Esophagus squamous epithelium (tissue), 5 donors: ENCODE measurements around the gene PEAK1. TPM values are rescaled to one million over a fixed set of nuclear protein-coding genes. Genes with fewer than 3 reads are reported as not detected.

Source experiments
- DNase-seq: peaks from one replicate; lab custom pipeline; 2025; lab: John Stamatoyannopoulos, UW
- H3K27ac ChIP-seq, 4 donors: fragments of 200-600 bp; sonication (generic); one replicate each; pipeline ENCODE4 v1.5.1; 2016 to 2019; ENCODE audit warnings: mild to moderate bottlenecking in 1 of 4
- H3K27me3 ChIP-seq, 4 donors: fragments of 200-600 bp; sonication (generic); 1 replicate in 3 of 4; 2 replicates in 1 of 4; pipeline versions ENCODE4 v1.5.1 to v1.6.0; 2017 to 2021; ENCODE audit warnings: antibody characterized with exemption in 1 of 4
- H3K36me3 ChIP-seq, 3 donors: fragments of 200-600 bp; sonication (generic); one replicate each; pipeline ENCODE4 v1.5.1; 2016 to 2019
- H3K4me1 ChIP-seq, 3 donors: fragments of 200-600 bp; sonication (generic); one replicate each; pipeline ENCODE4 v1.5.1; 2017 to 2019
- H3K4me3 ChIP-seq, 4 donors: fragments of 200-600 bp; sonication (generic); 1 replicate in 3 of 4; 2 replicates in 1 of 4; pipeline ENCODE4 v1.5.1; 2016 to 2019; ENCODE audit warnings: mild to moderate bottlenecking in 2 of 4, moderate library complexity in 1 of 4
- H3K9me3 ChIP-seq, 3 donors: fragments of 200-600 bp; sonication (generic); one replicate each; pipeline ENCODE4 v1.5.1; 2016 to 2019
- POLR2A ChIP-seq, 4 donors: fragments of 450-650 bp; IDR thresholded peaks; one replicate each; pipeline ENCODE4 v1.6.1; 2017; ENCODE audit warnings: antibody characterized with exemption in 4 of 4, mild to moderate bottlenecking in 4 of 4, moderate library complexity in 3 of 4
- WGBS, 2 donors: methylation state at CpG; one replicate each; pipeline ENCODE4 v1.1.5; 2018; 5-methylcytosine and 5-hydroxymethylcytosine counted together
- intact Hi-C: fragments of 100-400 bp; cut with DNase I; formaldehyde crosslinking; loops from one replicate; pipeline ENCODE4 v1.15.0; 2022
- total RNA-seq, 4 donors: library from RNA; depleted of rRNA; stranded (reverse); fragments of >200 nt; gene quantifications; one replicate each; pipeline ENCODE4 v1.1.0, GENCODE V29; 2016
- TF ChIP-seq, protein P1 (sequence below), 6 experiments: fragments of 450-650 bp in 4 of 6; fragments of 200-600 bp in 2 of 6; sonication (generic) in 2 of 6; IDR thresholded peaks; one replicate each; pipeline ENCODE4 v1.5.1; 2016 to 2019; ENCODE audit warnings: antibody characterized with exemption in 6 of 6, mild to moderate bottlenecking in 4 of 6, moderate library complexity in 4 of 6
- donor health status: DM: yes; HTN: yes; CAD: no.

The PEAK1 gene
- total RNA-seq, 4 donors from 2014 or later = 8.6 to 47.3 (median 14.0) TPM

DNA sequence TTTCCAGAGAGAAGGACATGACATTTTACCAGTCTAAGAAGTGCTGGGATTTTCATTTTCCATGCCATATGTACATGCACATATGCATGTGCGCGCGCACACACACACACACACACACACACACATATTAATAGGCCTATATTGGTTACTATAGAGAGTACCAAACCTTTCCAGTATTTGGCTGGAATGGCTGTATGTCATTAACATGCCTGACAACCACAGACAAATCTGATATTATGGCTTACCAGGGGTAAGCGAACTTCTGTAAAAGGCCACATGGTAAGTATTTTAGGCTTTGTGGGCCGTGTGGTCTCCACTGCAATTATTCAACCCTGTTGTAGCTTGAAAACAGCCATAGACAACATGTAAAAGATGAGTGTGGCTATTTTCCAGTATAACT, 251.8 kb downstream of the PEAK1 start:
- no peak for DNase-seq
- Histone ChIP-seq H3K27me3 (no peaks in the 10 kb centered on the region), H3K4me1 (no peaks in the 10 kb centered on the region), H3K36me3 (no peaks in the 10 kb centered on the region), H3K4me3 (no peak overlapping the region), H3K9me3 (no peaks in the 10 kb centered on the region), H3K27ac (no peak overlapping the region)
- TF ChIP-seq, protein P1, sequence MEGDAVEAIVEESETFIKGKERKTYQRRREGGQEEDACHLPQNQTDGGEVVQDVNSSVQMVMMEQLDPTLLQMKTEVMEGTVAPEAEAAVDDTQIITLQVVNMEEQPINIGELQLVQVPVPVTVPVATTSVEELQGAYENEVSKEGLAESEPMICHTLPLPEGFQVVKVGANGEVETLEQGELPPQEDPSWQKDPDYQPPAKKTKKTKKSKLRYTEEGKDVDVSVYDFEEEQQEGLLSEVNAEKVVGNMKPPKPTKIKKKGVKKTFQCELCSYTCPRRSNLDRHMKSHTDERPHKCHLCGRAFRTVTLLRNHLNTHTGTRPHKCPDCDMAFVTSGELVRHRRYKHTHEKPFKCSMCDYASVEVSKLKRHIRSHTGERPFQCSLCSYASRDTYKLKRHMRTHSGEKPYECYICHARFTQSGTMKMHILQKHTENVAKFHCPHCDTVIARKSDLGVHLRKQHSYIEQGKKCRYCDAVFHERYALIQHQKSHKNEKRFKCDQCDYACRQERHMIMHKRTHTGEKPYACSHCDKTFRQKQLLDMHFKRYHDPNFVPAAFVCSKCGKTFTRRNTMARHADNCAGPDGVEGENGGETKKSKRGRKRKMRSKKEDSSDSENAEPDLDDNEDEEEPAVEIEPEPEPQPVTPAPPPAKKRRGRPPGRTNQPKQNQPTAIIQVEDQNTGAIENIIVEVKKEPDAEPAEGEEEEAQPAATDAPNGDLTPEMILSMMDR (IDR thresholded peaks at IDR 0.05) = no peak
- TF ChIP-seq POLR2A (IDR thresholded peaks at IDR 0.05) = no peak
- WGBS, 2 donors = 56 to 81% methylated on average over 5 of the region's 5 CpGs
- intact Hi-C loops = no loop called here

DNA sequence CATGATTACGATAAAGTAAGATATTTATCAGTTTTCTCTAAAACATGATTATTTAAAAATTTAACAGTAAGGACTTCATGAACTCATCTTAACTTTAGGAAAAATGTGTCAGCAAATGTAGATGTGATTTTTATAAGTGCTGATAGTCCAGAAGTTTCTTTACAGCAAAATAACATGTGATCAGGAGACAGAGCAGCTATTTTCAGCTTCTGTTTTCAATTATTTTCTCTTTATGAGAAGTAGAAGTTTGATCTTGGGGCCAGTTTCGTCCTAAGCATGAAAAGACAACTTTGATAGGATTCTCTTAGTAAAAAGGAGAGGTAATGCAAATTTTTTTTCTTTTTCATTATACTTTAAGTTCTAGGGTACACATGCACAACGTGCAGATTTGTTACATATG, 252.5 kb downstream of the PEAK1 start:
- Histone ChIP-seq H3K4me1 (no peaks in the 10 kb centered on the region), H3K27me3 (no peaks in the 10 kb centered on the region), H3K9me3 (no peaks in the 10 kb centered on the region), H3K27ac (no peak overlapping the region), H3K4me3 (no peak overlapping the region), H3K36me3 (no peaks in the 10 kb centered on the region)
- intact Hi-C loops = no loop called here
- 71 to 76% methylated on average over 3 of the region's 3 CpGs for WGBS, 2 donors
- DNase-seq = no peak
- TF ChIP-seq, protein P1 (IDR thresholded peaks at IDR 0.05) = no peak
- TF ChIP-seq POLR2A (IDR thresholded peaks at IDR 0.05) = no peak

DNA sequence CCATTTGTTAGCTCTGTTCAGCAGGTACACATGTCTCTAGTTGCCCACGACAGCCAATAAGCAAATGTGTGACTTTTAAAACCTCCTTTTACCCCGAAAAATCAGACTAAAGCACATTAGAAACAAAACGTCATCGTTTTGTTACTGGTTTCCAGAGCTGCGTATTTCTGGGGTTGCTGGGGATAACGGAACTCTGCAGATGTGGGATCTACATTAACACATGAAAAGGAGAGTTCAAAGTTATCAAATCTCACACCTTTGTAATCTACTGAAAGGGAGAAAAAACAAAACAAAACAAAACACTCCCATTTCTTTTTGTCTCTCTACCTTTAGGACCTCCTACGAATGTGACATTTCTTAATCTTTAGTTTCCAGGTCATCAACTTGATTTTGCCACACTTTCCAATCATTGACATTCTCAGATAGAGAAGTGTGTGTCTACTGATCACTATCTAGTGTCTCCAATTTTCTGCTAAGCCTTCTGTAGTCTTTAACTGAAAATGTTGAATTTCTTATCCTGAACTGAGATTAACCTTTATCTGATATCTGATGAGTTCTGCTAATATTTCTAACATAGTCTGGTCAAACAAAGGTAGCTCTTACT, 256.0 kb downstream of the PEAK1 start:
- peaks cover 4 to 21% (median 10%) of the 10 kb centered on the region in 3 donors for H3K4me1 ChIP-seq
- intact Hi-C loops = no loop called here
- H3K4me3 ChIP-seq = no peak overlapping the region
- no peaks in the 10 kb centered on the region for H3K27me3 ChIP-seq
- H3K9me3 ChIP-seq = no peaks in the 10 kb centered on the region
- WGBS, 2 donors = 82 to 90% methylated on average over 7 of the region's 7 CpGs
- no peak overlapping the region for H3K27ac ChIP-seq
- TF ChIP-seq POLR2A (IDR thresholded peaks at IDR 0.05) = no peak
- TF ChIP-seq, protein P1 (IDR thresholded peaks at IDR 0.05) = no peak
- no peaks in the 10 kb centered on the region for H3K36me3 ChIP-seq
- DNase-seq = no peak

DNA sequence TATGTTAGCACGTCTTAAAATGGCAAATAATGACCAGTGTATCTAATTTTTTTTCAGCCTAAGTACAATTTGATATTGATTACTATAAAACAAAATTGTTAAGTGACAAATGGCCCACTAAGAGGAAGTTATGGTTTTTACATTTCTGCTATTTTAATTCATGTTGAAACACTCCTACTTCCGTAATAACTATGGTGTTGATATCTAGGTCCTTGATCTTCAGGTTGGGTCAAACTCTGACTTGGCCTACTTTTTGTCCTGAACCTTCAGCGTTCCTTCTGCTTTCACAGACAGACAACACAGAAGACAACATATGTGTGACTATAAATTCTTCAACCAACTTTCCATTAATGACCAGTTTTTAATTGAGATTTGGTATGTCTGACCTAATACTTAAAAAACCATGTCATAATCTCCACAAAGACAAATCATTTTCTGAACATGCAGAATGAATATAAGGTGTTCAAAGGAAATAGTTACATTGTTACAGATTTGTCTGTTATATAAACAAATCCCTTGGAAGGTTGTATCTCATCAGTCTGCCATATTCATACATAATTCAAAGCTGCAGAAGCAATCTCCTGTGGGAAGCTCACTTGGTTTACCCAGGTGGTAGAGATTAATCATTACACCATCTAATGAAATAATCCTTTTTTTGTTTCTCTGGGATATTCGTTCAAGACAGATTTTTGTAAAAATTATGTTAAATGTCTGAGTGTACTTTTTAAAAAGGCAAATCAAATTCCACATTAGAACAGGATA, 256.9 kb downstream of the PEAK1 start:
- Histone ChIP-seq H3K27me3 (no peaks in the 10 kb centered on the region), H3K27ac (no peak overlapping the region), H3K4me3 (no peak overlapping the region), H3K9me3 (no peaks in the 10 kb centered on the region), H3K36me3 (peaks cover 0 to 5% (median 0%) of the 10 kb centered on the region in 3 donors), H3K4me1 (peaks cover 4 to 21% (median 10%) of the 10 kb centered on the region in 3 donors)
- intact Hi-C loops = no loop called here
- DNase-seq = no peak
- WGBS, 2 donors = 74 to 76% methylated on average over 4 of the region's 4 CpGs
- TF ChIP-seq POLR2A (IDR thresholded peaks at IDR 0.05) = no peak
- TF ChIP-seq, protein P1 (IDR thresholded peaks at IDR 0.05) = no peak
